ENCODE data around the gene MATK.

The MATK gene

GRCh38 chr19:3784607-3785450 is 1.4 kb downstream of the MATK start:
- ChIA-PET POLR2A (no interaction called here), CTCF (interaction anchor here (0.7 to 1.5 kb wide), 2 partner anchors 22 to 38 kb away, joined by 3 to 4 read pairs; partner anchors contain the start of gene MRPL54)
- no peak for DNase-seq (ENCODE audit: extremely low spot score)
- no peak for TF ChIP-seq CTCF (IDR thresholded peaks at IDR 0.05; ENCODE audit: control extremely low read depth, extremely low read depth, low read depth, missing control alignments)

GRCh38 chr19:3783660-3784584 is 2.3 kb downstream of the MATK start:
- POLR2A ChIA-PET, result no interaction called here
- no peak for DNase-seq (ENCODE audit: extremely low spot score)
- peak; percentile 44 for TF ChIP-seq CTCF (IDR thresholded peaks at IDR 0.05; ENCODE audit: control extremely low read depth, extremely low read depth, low read depth, missing control alignments)
- CTCF ChIA-PET, result interaction anchor here (1.0 to 1.5 kb wide), 2 partner anchors 21 to 38 kb away, joined by 3 to 4 read pairs; partner anchors contain the start of gene MRPL54

DNA sequence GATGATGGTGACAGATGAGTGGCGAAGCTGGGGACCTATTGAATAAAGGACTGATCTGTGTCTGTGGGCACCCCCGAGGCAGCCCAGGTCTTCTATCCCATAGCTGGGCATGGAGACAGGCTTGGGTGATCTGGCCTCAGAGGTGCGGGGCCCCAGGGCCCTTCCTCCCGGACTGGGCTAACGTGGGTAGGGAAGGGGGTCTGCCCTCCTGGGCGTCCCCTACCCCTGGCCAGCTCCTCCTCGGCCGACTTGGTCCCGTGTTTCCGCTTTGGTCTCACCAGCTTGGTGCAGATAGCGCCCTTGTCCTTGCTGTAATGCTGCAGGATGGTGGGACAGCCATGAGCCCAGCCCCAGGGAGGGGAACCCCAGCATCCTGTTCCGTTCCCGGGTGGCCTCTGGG is 3.3 kb downstream of the MATK start:
- CTCF ChIA-PET, result interaction anchor here (1.0 to 1.5 kb wide), 2 partner anchors 20 to 39 kb away, joined by 3 to 4 read pairs; partner anchors contain the start of gene MRPL54
- DNase-seq (ENCODE audit: extremely low spot score), result no peak

GRCh38 chr19:3782330-3782729 is 3.9 kb downstream of the MATK start:
- CTCF ChIA-PET, result interaction anchor here (1.2 kb wide), 1 partner anchor 39 kb away, joined by 3 read pairs; no protein-coding TSS in a partner anchor
- TF ChIP-seq CTCF (IDR thresholded peaks at IDR 0.05; ENCODE audit: control extremely low read depth, extremely low read depth, low read depth, missing control alignments), result no peak
- no peak for DNase-seq (ENCODE audit: extremely low spot score)
- POLR2A ChIA-PET, result no interaction called here

More for the DNA sequence above, 3.3 kb downstream of the MATK start:
- TF ChIP-seq CTCF (IDR thresholded peaks at IDR 0.05; ENCODE audit: control extremely low read depth, extremely low read depth, low read depth, missing control alignments), result no peak
- POLR2A ChIA-PET, result no interaction called here

- CTCF ChIA-PET, result interaction anchor here (1.2 kb wide), 1 partner anchor 40 kb away, joined by 3 read pairs; no protein-coding TSS in a partner anchor
- no peak for DNase-seq (ENCODE audit: extremely low spot score)
- TF ChIP-seq CTCF (IDR thresholded peaks at IDR 0.05; ENCODE audit: control extremely low read depth, extremely low read depth, low read depth, missing control alignments), result no peak
- POLR2A ChIA-PET, result no interaction called here
Observed at GRCh38 chr19:3781603-3782002, 4.6 kb downstream of the MATK start.

DNA sequence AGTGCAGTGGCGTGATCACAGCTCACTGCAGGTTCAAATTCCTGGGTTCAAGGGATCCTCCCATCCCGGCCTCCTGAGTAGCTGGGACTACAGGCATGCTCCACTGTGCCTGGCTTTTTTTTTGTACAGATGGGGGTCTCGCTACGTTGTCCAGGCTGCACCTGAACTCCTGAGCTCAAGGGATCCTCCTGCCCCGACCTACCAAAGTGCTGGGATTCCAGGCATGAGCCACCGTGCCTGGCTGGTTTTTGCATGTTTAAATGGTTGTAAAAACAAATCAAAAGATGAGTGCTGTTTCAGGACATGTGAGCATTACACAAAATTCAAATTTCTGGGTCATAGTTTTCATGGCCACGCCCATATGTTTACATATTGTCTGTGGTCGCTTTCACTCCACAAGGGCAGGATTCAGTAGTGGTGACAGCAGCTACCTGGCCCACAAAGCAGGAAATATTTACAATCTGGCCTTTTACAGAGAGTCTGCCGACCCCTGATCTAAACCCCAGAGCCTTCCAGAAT is 5.3 kb downstream of the MATK start:
- no peak for DNase-seq (ENCODE audit: extremely low spot score)
- no peak for TF ChIP-seq CTCF (IDR thresholded peaks at IDR 0.05; ENCODE audit: control extremely low read depth, extremely low read depth, low read depth, missing control alignments)
- ChIA-PET CTCF (interaction anchor here (1.2 kb wide), 1 partner anchor 41 kb away, joined by 3 read pairs; no protein-coding TSS in a partner anchor), POLR2A (no interaction called here)
